Trophoblast cell (in vitro differentiated cells and primary cell): Measurements from ENCODE around the gene CDH5.

Experiments used
- DNase-seq, 2 donors: peaks; one replicate each; pipeline ENCODE4 v3.0.0-alpha.2; 2016
- H2AFZ ChIP-seq: 2 replicates; pipeline ENCODE4 v1.6.1; 2013; ENCODE audit warnings: low read length, moderate library complexity, mild to moderate bottlenecking; ENCODE audit not compliant: insufficient read depth, poor library complexity
- H2AK5ac ChIP-seq: 2 replicates; pipeline ENCODE4 v1.6.1; 2013; ENCODE audit warnings: mild to moderate bottlenecking, low read length
- H2BK120ac ChIP-seq: 2 replicates; pipeline ENCODE4 v1.6.1; 2013; ENCODE audit warnings: low read length, mild to moderate bottlenecking, moderate library complexity; ENCODE audit not compliant: insufficient read depth, poor library complexity
- H2BK12ac ChIP-seq: 2 replicates; pipeline ENCODE4 v1.6.1; 2013; ENCODE audit warnings: mild to moderate bottlenecking, low read length, moderate library complexity
- H2BK5ac ChIP-seq: 2 replicates; pipeline ENCODE4 v1.6.1; 2013; ENCODE audit warnings: low read length, low read depth, moderate library complexity, mild to moderate bottlenecking; ENCODE audit not compliant: poor library complexity
- H3K14ac ChIP-seq: 2 replicates; pipeline ENCODE4 v1.6.1; 2013; ENCODE audit warnings: mild to moderate bottlenecking, low read length
- H3K18ac ChIP-seq: 2 replicates; pipeline ENCODE4 v1.6.1; 2013; ENCODE audit warnings: mild to moderate bottlenecking, low read length
- H3K23ac ChIP-seq: 2 replicates; pipeline ENCODE4 v1.6.1; 2013; ENCODE audit warnings: low read length
- H3K27ac ChIP-seq: 2 replicates; pipeline ENCODE4 v1.5.1; 2013; ENCODE audit warnings: low read depth, mild to moderate bottlenecking, inconsistent platforms, low read length, moderate library complexity
- H3K27me3 ChIP-seq: 2 replicates; pipeline ENCODE4 v1.6.1; 2013; ENCODE audit warnings: inconsistent platforms, mild to moderate bottlenecking, low read length, moderate library complexity; ENCODE audit not compliant: insufficient read depth
- H3K36me3 ChIP-seq, 2 experiments: 1 replicate in 1 of 2; 2 replicates in 1 of 2; pipeline ENCODE4 v1.6.1; 2013; ENCODE audit warnings: low read length in 2 of 2, mild to moderate bottlenecking in 2 of 2, moderate library complexity in 1 of 2; ENCODE audit not compliant: insufficient read depth in 2 of 2, control insufficient read depth in 1 of 2
- H3K4ac ChIP-seq: 2 replicates; pipeline ENCODE4 v1.6.1; 2013; ENCODE audit warnings: low read depth, mild to moderate bottlenecking, low read length, moderate library complexity
- H3K4me1 ChIP-seq, 2 experiments: 1 replicate in 1 of 2; 2 replicates in 1 of 2; pipeline ENCODE4 v1.6.1; 2013; ENCODE audit warnings: low read length in 2 of 2, mild to moderate bottlenecking in 2 of 2, moderate library complexity in 1 of 2; ENCODE audit not compliant: insufficient read depth in 2 of 2, control insufficient read depth in 1 of 2
- H3K4me2 ChIP-seq: 2 replicates; pipeline ENCODE4 v1.6.1; 2013; ENCODE audit warnings: inconsistent platforms, mild to moderate bottlenecking, low read length, moderate library complexity
- H3K4me3 ChIP-seq: 2 replicates; pipeline ENCODE4 v1.5.1; 2013; ENCODE audit warnings: mild to moderate bottlenecking, low read depth, low read length, inconsistent platforms
- H3K79me1 ChIP-seq: one replicate; pipeline ENCODE4 v1.6.1; 2013; ENCODE audit warnings: low read length
- H3K79me2 ChIP-seq: 2 replicates; pipeline ENCODE4 v1.6.1; 2013; ENCODE audit warnings: low read length, mild to moderate bottlenecking; ENCODE audit not compliant: control insufficient read depth, insufficient read depth, poor library complexity
- H3K9ac ChIP-seq: 2 replicates; pipeline ENCODE4 v1.6.1; 2013; ENCODE audit warnings: mild to moderate bottlenecking, low read length
- H3K9me3 ChIP-seq: 2 replicates; pipeline ENCODE4 v1.6.1; 2013; ENCODE audit warnings: low read depth, mild to moderate bottlenecking, control low read depth, inconsistent platforms, low read length; ENCODE audit not compliant: insufficient read depth
- H4K12ac ChIP-seq: 2 replicates; pipeline ENCODE4 v1.6.1; 2013; ENCODE audit warnings: low read depth, mild to moderate bottlenecking, low read length, moderate library complexity
- H4K8ac ChIP-seq: 2 replicates; pipeline ENCODE4 v1.6.1; 2013; ENCODE audit warnings: low read depth, mild to moderate bottlenecking, low read length, moderate library complexity
- H4K91ac ChIP-seq: one replicate; pipeline ENCODE4 v1.6.1; 2013; ENCODE audit warnings: low read depth, mild to moderate bottlenecking, low read length, moderate library complexity
- WGBS: extraction: QIAGEN DNeasy Blood & Tissue Kit; methylation state at CpG from one replicate; pipeline ENCODE4 v1.1.7; 2013; ENCODE audit warnings: missing lambda C conversion rate; ENCODE audit not compliant: insufficient read length, insufficient coverage; ENCODE audit errors: extremely low coverage; 5-methylcytosine and 5-hydroxymethylcytosine counted together

CDH5 gene

GRCh38 chr16:66360624-66361324 lies 5.7 kb upstream of the CDH5 start:
- Histone ChIP-seq H3K18ac (peak overlapping the region; percentile 18), H3K4me2 (no peak overlapping the region), H3K23ac (no peak overlapping the region), H3K4me1 (peaks cover 28 to 37% of the 10 kb centered on the region in 2 experiments), H4K91ac (peak overlapping the region; percentile 89), H3K79me1 (peaks cover 40% of the 10 kb centered on the region), H4K8ac (peak overlapping the region; percentile 5), H3K9me3 (no peaks in the 10 kb centered on the region), H3K79me2 (peaks cover 2% of the 10 kb centered on the region), H2BK5ac (no peak overlapping the region), H2BK120ac (peak overlapping the region; percentile 27), H3K14ac (peak overlapping the region; percentile 81), H3K27ac (no peak overlapping the region), H2AFZ (peak overlapping the region; percentile 23), H4K12ac (no peak overlapping the region), H3K9ac (no peak overlapping the region), H2BK12ac (peak overlapping the region; percentile 72), H3K36me3 (no peaks in the 10 kb centered on the region), H3K27me3 (no peaks in the 10 kb centered on the region), H3K4ac (no peak overlapping the region), H2AK5ac (peak overlapping the region; percentile 55), H3K4me3 (no peak overlapping the region)
- no peak for DNase-seq
- WGBS: no CpG with 5 or more reads among the region's 12 CpGs

- no peaks in the 10 kb centered on the region for H3K36me3 ChIP-seq
- H3K4ac ChIP-seq: no peak overlapping the region
Measured at GRCh38 chr16:66361604-66362135, 4.8 kb upstream of the CDH5 start.

DNA sequence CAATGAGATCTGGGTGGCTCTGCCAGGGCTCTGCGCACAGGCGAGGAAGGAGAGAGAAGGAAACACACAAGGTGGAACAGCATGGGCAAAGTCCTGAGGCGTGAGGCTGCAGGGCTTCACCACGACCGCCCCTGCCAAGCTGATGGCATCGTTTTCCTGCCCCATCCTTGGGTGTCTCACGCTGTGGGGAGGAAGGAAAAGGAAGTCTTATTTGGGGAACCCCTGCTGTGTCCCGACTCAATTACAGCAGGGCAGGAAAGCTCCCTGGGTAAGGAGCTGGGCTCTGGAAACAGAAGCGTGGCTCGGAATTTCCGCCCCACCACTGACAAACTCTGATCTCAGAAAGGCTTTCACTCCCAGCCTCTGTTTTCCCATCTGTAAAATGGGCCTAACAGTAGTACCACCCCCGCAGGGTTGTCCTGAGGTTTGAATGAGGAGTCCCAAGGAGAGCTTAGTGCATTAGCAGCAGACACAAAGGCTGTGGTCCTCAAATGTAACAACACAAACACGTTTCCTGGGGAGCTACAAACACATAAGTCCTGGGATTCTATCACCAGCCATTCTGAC lies 3.2 kb upstream of the CDH5 start:
- H2AK5ac ChIP-seq: peak overlapping the region; percentile 22
- H4K12ac ChIP-seq: no peak overlapping the region
- no peaks in the 10 kb centered on the region for H3K36me3 ChIP-seq
- no peak overlapping the region for H3K4me3 ChIP-seq
- peaks cover 22 to 34% of the 10 kb centered on the region in 2 experiments for H3K4me1 ChIP-seq
- H3K9me3 ChIP-seq: no peaks in the 10 kb centered on the region
- H3K4me2 ChIP-seq: no peak overlapping the region
- H2BK5ac ChIP-seq: no peak overlapping the region
- DNase-seq: no peak
- H3K79me1 ChIP-seq: peaks cover 34% of the 10 kb centered on the region
- H3K14ac ChIP-seq: peak overlapping the region; percentile 21
- WGBS: no CpG with 5 or more reads among the region's 13 CpGs
- H2BK12ac ChIP-seq: peak overlapping the region; percentile 15
- no peak overlapping the region for H3K23ac ChIP-seq
- peak overlapping the region; percentile 65 for H4K91ac ChIP-seq
- H2AFZ ChIP-seq: no peak overlapping the region
- peak overlapping the region; percentile 61 for H2BK120ac ChIP-seq
- no peaks in the 10 kb centered on the region for H3K27me3 ChIP-seq
- peaks cover 2% of the 10 kb centered on the region for H3K79me2 ChIP-seq
- H3K9ac ChIP-seq: no peak overlapping the region
- H3K27ac ChIP-seq: no peak overlapping the region
- H3K4ac ChIP-seq: no peak overlapping the region
- H3K18ac ChIP-seq: no peak overlapping the region
- H4K8ac ChIP-seq: no peak overlapping the region

More at GRCh38 chr16:66361604-66362135, 4.8 kb upstream of the CDH5 start:
- H3K79me2 ChIP-seq: peaks cover 2% of the 10 kb centered on the region
- no peak overlapping the region for H2AK5ac ChIP-seq
- H2AFZ ChIP-seq: no peak overlapping the region
- H3K4me2 ChIP-seq: no peak overlapping the region
- H3K27me3 ChIP-seq: no peaks in the 10 kb centered on the region
- no peak overlapping the region for H3K9ac ChIP-seq
- peaks cover 28 to 40% of the 10 kb centered on the region in 2 experiments for H3K4me1 ChIP-seq
- no peak overlapping the region for H3K27ac ChIP-seq
- H3K9me3 ChIP-seq: no peaks in the 10 kb centered on the region
- no CpG with 5 or more reads among the region's 5 CpGs for WGBS
- H3K14ac ChIP-seq: no peak overlapping the region
- no peak overlapping the region for H2BK120ac ChIP-seq
- peak overlapping the region; percentile 89 for H4K91ac ChIP-seq
- H3K79me1 ChIP-seq: peaks cover 39% of the 10 kb centered on the region
- H3K23ac ChIP-seq: no peak overlapping the region
- no peak overlapping the region for H3K4me3 ChIP-seq
- no peak overlapping the region for H3K18ac ChIP-seq
- no peak overlapping the region for H4K8ac ChIP-seq
- H2BK12ac ChIP-seq: no peak overlapping the region
- DNase-seq: peak; percentile 81 to 92
- no peak overlapping the region for H2BK5ac ChIP-seq
- H4K12ac ChIP-seq: no peak overlapping the region

DNA sequence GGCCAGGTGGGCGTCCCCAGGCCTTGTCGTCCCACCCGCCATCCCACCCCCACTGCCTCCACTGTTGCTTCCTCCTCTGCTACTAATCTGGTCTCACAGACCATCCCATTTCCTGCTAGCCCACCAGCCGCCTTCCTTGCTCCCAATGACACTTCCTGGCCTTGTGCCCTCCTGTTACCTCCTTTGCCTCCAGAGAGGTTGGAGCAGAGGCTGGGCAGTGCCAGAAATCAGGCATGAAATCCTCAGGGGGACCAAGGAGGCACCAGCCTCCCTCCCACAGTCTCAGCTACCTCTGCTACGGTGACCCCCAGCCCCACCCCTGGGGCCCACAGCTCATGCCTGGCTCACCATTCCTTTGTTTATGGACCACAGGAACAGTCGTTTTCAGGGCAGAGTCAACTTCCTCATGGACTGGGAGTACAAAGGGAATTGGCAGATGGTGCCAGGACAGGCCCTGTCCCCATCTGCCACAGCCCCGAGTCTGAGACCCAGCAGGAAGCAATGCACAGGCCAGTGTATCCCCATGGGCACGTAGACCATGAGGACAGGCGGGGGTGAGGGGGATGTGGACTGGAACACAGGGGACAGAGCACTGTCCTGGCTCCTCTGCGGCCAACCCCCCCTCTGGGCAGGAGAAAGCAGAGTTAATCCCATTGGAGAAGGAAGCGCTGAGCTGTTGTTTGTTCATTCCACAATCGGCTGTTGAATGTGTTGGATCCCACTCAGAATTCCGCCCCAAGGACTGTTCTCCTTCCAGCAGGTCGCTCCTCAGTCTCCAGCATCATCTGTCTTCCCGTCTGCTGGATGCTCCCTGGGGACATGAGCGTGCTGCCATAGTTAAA lies 2.2 kb upstream of the CDH5 start:
- DNase-seq: peak in 1 of 2 donors; percentile 23
- Histone ChIP-seq H2AK5ac (peak overlapping the region; percentile 69), H2BK5ac (peak overlapping the region; percentile 8), H3K9me3 (no peaks in the 10 kb centered on the region), H3K4me2 (no peak overlapping the region), H3K9ac (no peak overlapping the region), H3K27ac (peak overlapping the region; percentile 20), H3K27me3 (no peaks in the 10 kb centered on the region), H3K4me1 (peaks cover 22 to 34% of the 10 kb centered on the region in 2 experiments), H3K36me3 (no peaks in the 10 kb centered on the region), H3K79me2 (peaks cover 2% of the 10 kb centered on the region), H4K8ac (peak overlapping the region; percentile 49), H2BK120ac (peak overlapping the region; percentile 50), H3K14ac (peak overlapping the region; percentile 63), H3K4me3 (no peak overlapping the region), H4K91ac (peak overlapping the region; percentile 63), H2AFZ (peak overlapping the region; percentile 14), H4K12ac (peak overlapping the region; percentile 36), H3K23ac (no peak overlapping the region), H3K18ac (peak overlapping the region; percentile 9), H2BK12ac (peak overlapping the region; percentile 50), H3K79me1 (peaks cover 33% of the 10 kb centered on the region), H3K4ac (peak overlapping the region; percentile 1)
- WGBS: no CpG with 5 or more reads among the region's 16 CpGs
